GM12872 (cell line): ENCODE results near the gene DMGDH.

Experiments used
- CTCF ChIP-seq: IDR thresholded peaks from 3 replicates; pipeline ENCODE4 v1.5.1; 2011; ENCODE audit warnings: low read depth, mild to moderate bottlenecking, low read length, moderate library complexity; ENCODE audit not compliant: insufficient read depth

Gene DMGDH

GRCh38 chr5:78958672-78959445 is 110.6 kb downstream of the DMGDH start:
- no peak for TF ChIP-seq CTCF

GRCh38 chr5:78956901-78957300 is 112.6 kb downstream of the DMGDH start:
- TF ChIP-seq CTCF: no peak

GRCh38 chr5:78953092-78953800 is 116.2 kb downstream of the DMGDH start:
- TF ChIP-seq CTCF: no peak
